Embryonic facial prominence (tissue), 1 donor: Measurements from ENCODE around the gene LANCL2.
"Not testable (repeated sequence)": the region's sequence is repeated elsewhere in the genome, so short reads cannot be mapped to it uniquely, and the experiment has no call there.

Experiments used
- DNase-seq: peaks from one replicate; pipeline ENCODE4 v3.0.0-alpha.2; 2016; ENCODE audit errors: extremely low spot score

The LANCL2 gene, protein sequence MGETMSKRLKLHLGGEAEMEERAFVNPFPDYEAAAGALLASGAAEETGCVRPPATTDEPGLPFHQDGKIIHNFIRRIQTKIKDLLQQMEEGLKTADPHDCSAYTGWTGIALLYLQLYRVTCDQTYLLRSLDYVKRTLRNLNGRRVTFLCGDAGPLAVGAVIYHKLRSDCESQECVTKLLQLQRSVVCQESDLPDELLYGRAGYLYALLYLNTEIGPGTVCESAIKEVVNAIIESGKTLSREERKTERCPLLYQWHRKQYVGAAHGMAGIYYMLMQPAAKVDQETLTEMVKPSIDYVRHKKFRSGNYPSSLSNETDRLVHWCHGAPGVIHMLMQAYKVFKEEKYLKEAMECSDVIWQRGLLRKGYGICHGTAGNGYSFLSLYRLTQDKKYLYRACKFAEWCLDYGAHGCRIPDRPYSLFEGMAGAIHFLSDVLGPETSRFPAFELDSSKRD

DNA sequence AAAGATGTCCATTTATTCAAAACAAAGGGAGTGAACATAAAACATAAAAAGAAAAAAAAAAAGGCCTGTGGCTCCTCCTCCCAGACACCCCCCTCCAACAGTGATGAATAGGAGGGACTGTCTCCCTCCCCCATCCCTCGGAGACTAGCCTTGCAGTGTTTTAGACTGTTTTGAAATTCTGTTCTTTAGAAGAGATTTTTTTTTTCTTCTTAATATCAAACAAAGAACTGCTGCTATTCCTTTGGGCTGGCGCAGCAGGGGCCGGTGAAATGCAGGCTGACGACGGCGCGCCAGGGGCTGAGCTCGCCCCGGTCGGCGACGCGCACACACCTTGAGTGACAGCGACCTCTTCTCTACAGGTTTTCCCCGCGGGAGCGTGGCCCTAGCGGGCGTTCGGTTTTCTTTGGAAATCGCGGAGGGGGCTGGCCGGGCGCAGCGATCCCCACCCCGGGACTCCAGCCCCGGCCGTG, at the start of gene LANCL2:
Gene LANCL2, plus strand, starts transcription at position 133 of the 470 bp plus-strand sequence. CDS start 689 bp downstream, outside the sequence.
- DNase-seq: peak; percentile 14

- DNase-seq: no peak
Observed at GRCh38 chr7:55325371-55325792, 39.8 kb upstream of the LANCL2 start.

DNA sequence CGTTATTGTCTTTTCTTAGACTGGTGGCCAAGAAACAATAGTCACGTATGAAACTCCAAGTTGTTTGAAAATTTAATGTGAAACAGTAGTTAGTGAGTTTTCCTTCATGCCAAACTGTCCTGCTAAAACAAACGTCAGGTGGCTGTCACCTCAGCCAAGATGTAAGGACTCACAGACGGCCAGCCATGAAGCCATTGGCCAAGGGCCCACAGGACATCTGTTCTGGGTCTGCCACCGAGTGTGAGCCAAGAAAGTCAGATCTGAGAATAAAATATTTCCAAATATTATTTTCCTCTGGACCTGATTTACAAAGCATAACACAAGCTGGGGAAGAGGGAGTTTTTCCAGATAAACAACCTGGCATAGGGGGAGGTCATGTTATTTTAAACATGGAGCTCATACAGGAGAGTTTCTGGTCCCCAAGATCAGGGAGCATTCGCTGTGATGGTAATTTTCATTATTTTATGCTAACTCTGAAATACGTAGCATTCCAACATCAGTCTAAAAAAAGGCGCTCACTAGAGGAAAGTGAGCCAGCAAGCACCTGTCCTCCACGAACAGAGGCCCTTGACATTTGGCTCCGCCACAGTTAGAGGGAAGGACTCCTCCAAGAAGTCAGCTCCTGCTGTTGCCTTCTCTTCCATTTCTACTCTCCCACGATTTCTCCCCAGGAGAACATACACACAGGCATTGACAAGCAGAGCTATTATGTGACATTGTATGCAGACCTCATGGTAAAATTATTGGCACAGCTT, 38.9 kb upstream of the LANCL2 start:
- no peak for DNase-seq

DNA sequence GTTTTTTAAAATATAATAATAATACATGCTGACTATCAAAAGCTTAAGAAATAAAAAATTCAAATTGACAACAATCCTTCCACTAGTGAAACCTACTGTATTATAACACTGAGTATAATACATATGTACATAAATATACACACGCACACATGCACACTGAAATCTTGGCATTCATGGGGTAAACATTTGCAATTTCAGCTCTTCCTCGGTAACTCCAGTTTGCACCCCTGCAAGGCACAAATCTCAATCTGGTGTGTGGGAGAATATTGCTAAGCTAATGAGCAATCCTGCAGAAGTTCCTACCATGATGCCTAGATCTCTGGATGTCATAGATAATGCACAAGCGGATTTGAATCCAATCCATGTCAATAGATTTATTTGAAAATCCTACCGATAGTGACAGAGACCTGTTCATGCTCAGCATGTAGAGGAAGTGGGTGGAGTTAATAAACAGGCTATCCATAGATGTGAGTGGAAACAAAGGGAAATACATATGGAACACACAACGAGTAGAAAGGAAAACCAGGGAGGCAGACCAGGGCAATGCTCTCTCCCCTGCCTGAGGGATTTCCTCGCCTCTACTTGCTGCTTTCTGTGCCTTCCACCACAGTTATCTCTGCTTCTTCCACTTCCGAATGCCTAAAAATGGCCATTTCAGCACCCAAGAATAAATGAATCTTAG, 38.1 kb upstream of the LANCL2 start:
- DNase-seq: no peak

DNA sequence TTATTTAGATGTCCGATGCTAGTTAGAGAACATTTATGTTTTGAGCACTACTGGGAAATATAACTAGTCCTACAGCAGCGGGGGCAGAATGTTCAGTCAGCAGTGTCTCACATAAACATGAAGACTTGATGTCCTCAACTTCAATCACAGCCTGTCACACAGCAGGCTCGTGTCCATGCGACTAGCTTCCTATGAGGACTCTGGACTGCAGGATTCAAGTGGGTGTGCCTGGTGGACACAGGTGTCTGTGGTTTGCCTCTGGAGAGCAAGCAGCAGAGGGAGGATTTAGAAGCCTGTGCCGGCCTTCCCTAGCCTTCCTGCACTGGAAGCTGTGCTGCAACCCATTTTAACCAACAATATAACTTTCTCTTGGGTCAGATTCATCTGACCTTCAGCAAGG, 30.0 kb upstream of the LANCL2 start:
- no peak for DNase-seq

GRCh38 chr7:55335786-55336185, 29.4 kb upstream of the LANCL2 start:
- DNase-seq: no peak

GRCh38 chr7:55336540-55336939, 28.6 kb upstream of the LANCL2 start:
- no peak for DNase-seq

DNA sequence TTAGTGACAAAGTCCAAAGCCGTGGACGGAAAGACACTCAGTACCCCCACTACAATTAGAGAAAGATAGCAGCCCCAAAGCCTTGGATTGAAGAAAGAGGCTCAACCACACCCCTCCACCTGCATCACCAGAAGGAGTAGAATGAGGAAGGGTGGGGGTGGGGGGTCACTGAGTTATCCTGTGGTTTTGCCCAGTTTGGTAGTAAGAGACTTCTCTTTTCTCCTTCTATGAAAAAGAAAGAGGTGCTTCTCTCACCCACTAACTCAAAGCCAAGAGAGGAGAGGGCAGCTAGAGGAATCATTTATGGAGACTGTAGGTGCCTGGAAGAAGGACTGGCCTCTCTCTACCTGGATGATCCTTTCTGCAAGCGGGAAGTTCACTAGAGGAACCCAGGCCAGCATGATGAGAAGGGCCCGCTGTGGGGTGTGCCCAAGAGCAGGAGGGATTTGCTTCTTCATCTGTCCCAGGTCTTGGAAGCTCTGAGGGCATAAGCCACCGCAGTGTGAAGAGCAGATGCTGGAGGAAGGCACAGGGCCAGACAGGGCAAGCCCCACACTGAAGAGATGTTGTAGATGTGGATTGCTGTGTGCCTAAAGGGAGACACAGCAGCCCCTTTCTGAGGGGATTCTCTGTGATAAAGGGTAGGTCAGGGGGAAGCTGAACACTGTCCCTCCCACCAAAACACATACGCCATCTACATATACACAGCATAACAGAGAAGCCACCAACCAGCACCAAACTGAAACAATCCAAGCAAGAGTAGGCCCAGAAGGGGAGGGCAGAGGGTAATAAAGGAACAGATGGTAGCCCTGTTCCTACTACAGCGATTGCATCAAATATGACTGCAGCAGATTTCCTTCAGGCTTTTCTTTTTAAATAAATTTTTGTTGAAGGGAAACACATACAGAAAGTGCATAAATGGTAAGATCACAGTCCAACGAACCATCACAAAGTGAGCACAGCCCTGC, 25.8 kb upstream of the LANCL2 start:
- DNase-seq: no peak

GRCh38 chr7:55342216-55342871, 22.8 kb upstream of the LANCL2 start:
- no peak for DNase-seq

DNA sequence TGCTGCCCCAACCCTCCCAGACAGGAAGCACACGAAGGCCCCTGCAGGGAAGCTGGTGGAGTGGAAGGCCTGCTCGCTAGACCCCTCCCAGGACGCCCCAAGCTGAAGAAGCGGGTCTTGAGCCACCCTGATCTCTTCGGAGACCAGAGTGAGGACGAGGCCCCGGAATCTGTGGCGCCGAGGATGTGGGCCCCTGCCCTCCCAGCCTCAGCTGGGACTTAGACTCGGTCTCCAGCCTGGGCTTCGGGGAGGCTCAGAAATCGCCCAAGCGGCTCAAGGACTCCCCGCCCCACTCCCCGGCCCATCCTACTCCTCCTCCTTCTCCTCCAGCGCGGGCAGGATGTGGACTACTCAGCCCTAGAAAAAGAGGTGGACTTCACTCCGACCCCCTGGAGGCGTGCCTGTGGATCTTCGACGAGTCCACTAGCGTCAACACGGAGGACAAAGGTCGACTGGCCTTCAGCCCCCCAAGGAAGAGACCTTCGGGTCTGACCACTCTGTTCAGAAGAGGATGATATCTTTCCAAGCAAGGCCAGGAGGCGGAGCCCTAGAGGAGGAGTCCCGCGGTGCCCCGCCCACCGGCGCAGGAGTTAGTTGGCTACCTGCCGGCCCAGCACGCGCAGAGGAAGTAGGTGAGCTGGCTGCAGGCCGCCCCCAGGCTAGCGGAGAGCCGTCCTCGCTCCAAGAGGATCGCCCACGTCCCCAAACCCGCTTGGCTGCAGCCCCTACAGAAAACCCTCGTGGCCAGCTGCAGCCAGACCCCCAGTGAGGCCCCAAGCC, 21.9 kb upstream of the LANCL2 start:
- no peak for DNase-seq

DNA sequence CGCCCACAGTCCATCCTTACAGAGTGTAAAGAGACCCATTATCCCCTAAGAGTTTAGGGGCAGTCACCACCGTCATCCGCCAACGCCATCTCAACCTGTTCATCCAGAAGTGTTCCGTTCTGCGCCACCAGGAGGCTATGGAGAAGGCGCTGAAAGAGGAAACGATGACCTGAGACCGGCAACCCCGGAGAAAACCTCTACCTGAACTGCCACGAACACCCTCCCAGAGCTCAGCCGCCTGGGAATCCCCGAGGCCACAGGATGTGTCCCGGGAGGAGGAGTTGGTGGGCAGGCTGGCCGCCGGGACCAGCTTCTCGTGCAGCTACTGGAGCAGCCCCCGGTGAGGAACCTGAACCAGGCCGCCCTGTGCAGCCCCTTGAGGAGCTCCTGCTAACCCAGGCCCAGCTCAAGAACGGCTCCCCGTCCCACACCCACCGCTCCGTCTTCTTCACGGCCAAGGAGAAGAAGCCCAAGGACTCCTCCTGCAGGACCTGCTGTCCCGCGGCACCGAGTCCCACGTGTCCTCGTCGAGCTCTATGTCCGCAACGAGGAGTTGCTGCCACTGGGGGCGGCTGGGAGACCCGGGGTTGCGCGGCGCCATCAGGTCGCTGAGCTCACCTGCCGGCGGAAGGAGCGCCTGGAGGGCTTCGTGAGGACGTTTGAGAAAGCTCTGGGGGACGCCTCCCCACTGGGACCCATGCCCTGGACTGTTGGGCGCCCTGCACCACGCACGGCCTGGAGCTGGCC, 21.1 kb upstream of the LANCL2 start:
- no peak for DNase-seq

DNA sequence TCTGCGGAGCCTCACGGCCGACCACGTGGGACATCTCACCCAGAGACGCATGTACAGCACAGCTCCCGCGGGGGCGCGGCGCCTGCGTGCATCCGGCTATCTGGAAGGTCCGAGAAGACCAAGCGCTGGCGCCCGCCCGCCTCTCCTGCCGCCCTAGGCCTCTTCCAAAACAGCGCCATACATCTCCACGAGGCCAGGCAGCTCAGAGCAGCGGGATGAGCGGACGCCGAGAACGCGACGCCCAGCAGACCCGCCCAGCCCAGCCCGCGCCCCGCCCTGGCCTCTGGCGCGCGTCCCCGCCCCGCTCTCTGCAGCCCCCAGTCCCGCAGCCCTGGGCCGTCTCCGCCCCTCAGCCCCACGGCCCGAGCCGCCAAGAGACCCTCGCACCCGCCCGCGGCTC, 20.3 kb upstream of the LANCL2 start:
- no peak for DNase-seq

DNA sequence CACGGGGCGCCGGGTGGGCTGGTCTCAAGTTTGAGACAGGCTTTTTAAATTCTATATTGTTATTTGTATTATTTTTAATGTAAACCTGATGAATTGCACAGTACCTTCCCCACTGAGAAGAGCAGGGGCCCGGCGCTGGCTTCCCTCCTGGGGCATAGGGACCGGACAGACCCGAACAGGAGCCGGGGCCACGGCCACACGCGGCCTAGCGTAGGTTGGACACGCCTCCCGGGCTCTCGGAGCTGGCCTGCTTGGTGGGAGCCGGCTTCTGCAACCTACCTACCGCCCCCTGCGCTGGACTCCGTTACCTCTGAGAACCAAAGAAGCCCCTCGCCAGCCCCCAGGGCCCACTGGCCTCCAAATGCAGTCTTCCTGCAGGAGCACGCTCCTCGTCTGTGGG, 19.8 kb upstream of the LANCL2 start:
- no peak for DNase-seq

DNA sequence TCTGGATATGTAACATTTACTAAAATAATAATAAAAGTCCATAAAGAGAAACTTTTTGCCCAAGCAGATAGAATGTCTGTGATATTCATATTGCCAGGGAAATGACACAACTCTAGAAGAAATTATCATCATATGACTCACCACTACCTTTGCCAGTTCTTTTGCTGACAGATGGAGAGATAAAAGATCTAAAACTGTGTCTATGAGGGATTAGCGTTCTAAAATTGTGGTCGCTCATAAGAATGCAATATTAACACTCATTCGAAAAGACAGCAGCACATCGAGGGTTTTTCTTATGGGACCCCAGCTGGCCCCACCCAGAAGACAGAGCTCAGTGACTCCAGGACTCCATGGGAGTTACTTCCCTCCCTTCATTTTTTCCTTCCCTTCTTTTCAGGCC, 16.6 kb upstream of the LANCL2 start:
- no peak for DNase-seq

DNA sequence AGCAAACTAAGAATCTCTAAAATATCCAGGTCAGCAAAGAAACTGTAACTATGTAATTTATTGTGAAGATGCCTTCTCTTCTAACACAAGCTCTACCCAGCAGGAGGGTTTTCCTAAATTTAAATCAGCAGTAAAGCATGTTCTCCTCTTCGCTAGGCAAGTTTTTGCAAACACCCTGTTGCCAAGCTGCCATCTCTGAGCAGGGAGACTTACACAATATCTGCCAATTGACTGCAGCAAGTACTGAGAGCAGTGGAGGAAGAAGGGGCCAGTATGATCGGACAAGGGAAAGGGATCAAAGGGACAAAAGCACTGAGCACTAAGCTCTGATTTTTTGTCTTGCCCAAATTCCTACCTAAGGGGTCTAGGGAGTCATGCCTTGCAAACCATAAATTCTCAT, 16.0 kb upstream of the LANCL2 start:
- no peak for DNase-seq

- DNase-seq: no peak
Observed at GRCh38 chr7:55350281-55350680, 14.9 kb upstream of the LANCL2 start.

- DNase-seq: no peak
Observed at GRCh38 chr7:55351263-55351662, 13.9 kb upstream of the LANCL2 start.

- not testable (repeated sequence) for DNase-seq
Observed at GRCh38 chr7:55352947-55353273, 12.2 kb upstream of the LANCL2 start.

- DNase-seq: no peak
Observed at GRCh38 chr7:55360486-55360885, 4.7 kb upstream of the LANCL2 start.
